SIG-M5 treated with dmso at 0.1 percent for 504 hours (cell line): ENCODE data around the gene LYRM1.
"Not testable (repeated sequence)": the region's sequence is repeated elsewhere in the genome, so short reads cannot be mapped to it uniquely, and the experiment has no call there.

Experiments
- DNase-seq: peaks from one replicate; lab custom pipeline; 2025; ENCODE audit not compliant: unreplicated experiment; lab: John Stamatoyannopoulos, UW

Gene LYRM1

DNA sequence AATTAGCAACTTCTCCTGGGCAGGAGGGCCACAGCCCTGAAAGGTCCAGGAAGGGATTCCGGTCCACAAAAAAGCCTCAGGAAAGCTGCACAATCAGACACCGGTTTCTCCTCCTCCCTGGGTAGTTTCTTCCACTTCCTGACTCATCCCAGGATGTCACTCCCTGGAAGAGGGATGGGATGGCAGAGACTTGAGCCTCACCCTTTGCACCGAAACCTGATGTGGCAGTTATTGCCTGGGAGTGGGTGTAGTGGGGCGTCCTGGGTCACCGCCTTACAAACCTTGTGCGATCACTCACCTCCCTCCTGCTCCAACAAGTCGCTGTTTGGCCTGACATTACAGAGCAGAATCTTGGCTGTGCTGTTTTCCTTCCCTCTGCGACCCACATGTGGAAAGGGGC, 70.8 kb downstream of the LYRM1 start:
- DNase-seq: no peak

GRCh38 chr16:20973201-20973600, 72.6 kb downstream of the LYRM1 start:
- not testable (repeated sequence) for DNase-seq
